Esophagus squamous epithelium (tissue), 5 donors: ENCODE results near the gene ASB7. TPM values are rescaled to one million over a fixed set of nuclear protein-coding genes. Genes with fewer than 3 reads are reported as not detected.

Experiments used
- DNase-seq: peaks from one replicate; lab custom pipeline; 2025; lab: John Stamatoyannopoulos, UW
- H3K27ac ChIP-seq, 4 donors: fragments of 200-600 bp; sonication (generic); one replicate each; pipeline ENCODE4 v1.5.1; 2016 to 2019; ENCODE audit warnings: mild to moderate bottlenecking in 1 of 4
- H3K27me3 ChIP-seq, 4 donors: fragments of 200-600 bp; sonication (generic); 1 replicate in 3 of 4; 2 replicates in 1 of 4; pipeline versions ENCODE4 v1.5.1 to v1.6.0; 2017 to 2021; ENCODE audit warnings: antibody characterized with exemption in 1 of 4
- H3K36me3 ChIP-seq, 3 donors: fragments of 200-600 bp; sonication (generic); one replicate each; pipeline ENCODE4 v1.5.1; 2016 to 2019
- H3K4me1 ChIP-seq, 3 donors: fragments of 200-600 bp; sonication (generic); one replicate each; pipeline ENCODE4 v1.5.1; 2017 to 2019
- H3K4me3 ChIP-seq, 4 donors: fragments of 200-600 bp; sonication (generic); 1 replicate in 3 of 4; 2 replicates in 1 of 4; pipeline ENCODE4 v1.5.1; 2016 to 2019; ENCODE audit warnings: mild to moderate bottlenecking in 2 of 4, moderate library complexity in 1 of 4
- H3K9me3 ChIP-seq, 3 donors: fragments of 200-600 bp; sonication (generic); one replicate each; pipeline ENCODE4 v1.5.1; 2016 to 2019
- POLR2A ChIP-seq, 4 donors: fragments of 450-650 bp; IDR thresholded peaks; one replicate each; pipeline ENCODE4 v1.6.1; 2017; ENCODE audit warnings: antibody characterized with exemption in 4 of 4, mild to moderate bottlenecking in 4 of 4, moderate library complexity in 3 of 4
- WGBS, 2 donors: methylation state at CpG; one replicate each; pipeline ENCODE4 v1.1.5; 2018; 5-methylcytosine and 5-hydroxymethylcytosine counted together
- intact Hi-C: fragments of 100-400 bp; cut with DNase I; formaldehyde crosslinking; loops from one replicate; pipeline ENCODE4 v1.15.0; 2022
- total RNA-seq, 4 donors: library from RNA; depleted of rRNA; stranded (reverse); fragments of >200 nt; gene quantifications; one replicate each; pipeline ENCODE4 v1.1.0, GENCODE V29; 2016
- TF ChIP-seq, protein P1 (sequence below), 6 experiments: fragments of 450-650 bp in 4 of 6; fragments of 200-600 bp in 2 of 6; sonication (generic) in 2 of 6; IDR thresholded peaks; one replicate each; pipeline ENCODE4 v1.5.1; 2016 to 2019; ENCODE audit warnings: antibody characterized with exemption in 6 of 6, mild to moderate bottlenecking in 4 of 6, moderate library complexity in 4 of 6
- donor health status: DM: yes; HTN: yes; CAD: no.

Gene ASB7
- total RNA-seq, 4 donors from 2014 or later: 9.7 to 12.3 (median 12.0) TPM

- Histone ChIP-seq H3K4me3 (peak overlapping the region; percentile 89 to 96 (median 94)), H3K4me1 (peaks cover 7 to 60% (median 33%) of the 10 kb centered on the region in 3 donors), H3K36me3 (peaks cover 0 to 31% (median 0%) of the 10 kb centered on the region in 3 donors), H3K27ac (peak overlapping the region; percentile 92 to 94 (median 93)), H3K27me3 (no peaks in the 10 kb centered on the region), H3K9me3 (no peaks in the 10 kb centered on the region)
- TF ChIP-seq, protein P1, sequence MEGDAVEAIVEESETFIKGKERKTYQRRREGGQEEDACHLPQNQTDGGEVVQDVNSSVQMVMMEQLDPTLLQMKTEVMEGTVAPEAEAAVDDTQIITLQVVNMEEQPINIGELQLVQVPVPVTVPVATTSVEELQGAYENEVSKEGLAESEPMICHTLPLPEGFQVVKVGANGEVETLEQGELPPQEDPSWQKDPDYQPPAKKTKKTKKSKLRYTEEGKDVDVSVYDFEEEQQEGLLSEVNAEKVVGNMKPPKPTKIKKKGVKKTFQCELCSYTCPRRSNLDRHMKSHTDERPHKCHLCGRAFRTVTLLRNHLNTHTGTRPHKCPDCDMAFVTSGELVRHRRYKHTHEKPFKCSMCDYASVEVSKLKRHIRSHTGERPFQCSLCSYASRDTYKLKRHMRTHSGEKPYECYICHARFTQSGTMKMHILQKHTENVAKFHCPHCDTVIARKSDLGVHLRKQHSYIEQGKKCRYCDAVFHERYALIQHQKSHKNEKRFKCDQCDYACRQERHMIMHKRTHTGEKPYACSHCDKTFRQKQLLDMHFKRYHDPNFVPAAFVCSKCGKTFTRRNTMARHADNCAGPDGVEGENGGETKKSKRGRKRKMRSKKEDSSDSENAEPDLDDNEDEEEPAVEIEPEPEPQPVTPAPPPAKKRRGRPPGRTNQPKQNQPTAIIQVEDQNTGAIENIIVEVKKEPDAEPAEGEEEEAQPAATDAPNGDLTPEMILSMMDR (IDR thresholded peaks at IDR 0.05): no peak
- no peak for TF ChIP-seq POLR2A (IDR thresholded peaks at IDR 0.05)
- intact Hi-C loops: no loop called here
- 0 to 3% methylated on average over 5 of the region's 16 CpGs for WGBS, 2 donors
- no peak for DNase-seq
These were observed 519 bp downstream of the ASB7 start for GRCh38 chr15:100602823-100603393.

DNA sequence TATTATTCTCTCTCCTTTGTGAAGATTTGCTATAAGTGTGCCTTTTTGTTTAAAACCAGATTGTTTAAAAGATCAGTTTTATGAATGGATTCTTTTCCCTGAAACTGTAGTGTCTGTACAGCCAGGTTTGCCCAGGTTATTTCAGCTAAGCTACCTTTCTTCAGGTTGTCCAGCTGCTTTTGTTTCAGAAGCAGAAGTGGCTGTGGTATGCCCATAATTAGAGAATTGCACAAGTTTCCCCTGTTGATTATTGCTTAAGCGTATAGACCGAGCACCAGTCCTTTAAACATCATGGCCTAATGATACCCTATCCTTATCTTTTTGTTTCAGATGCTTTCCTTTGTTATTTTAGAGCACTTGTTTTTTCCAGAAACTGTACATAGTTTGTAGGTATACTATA lies 10.2 kb downstream of the ASB7 start:
- Histone ChIP-seq H3K27ac (no peak overlapping the region), H3K27me3 (no peaks in the 10 kb centered on the region), H3K36me3 (peaks cover 0 to 99% (median 16%) of the 10 kb centered on the region in 3 donors), H3K4me3 (no peak overlapping the region), H3K4me1 (no peaks in the 10 kb centered on the region), H3K9me3 (no peaks in the 10 kb centered on the region)
- 88 to 93% methylated on average over 2 of the region's 2 CpGs for WGBS, 2 donors
- intact Hi-C loops: no loop called here
- no peak for TF ChIP-seq POLR2A (IDR thresholded peaks at IDR 0.05)
- TF ChIP-seq, protein P1 (IDR thresholded peaks at IDR 0.05): no peak
- no peak for DNase-seq

DNA sequence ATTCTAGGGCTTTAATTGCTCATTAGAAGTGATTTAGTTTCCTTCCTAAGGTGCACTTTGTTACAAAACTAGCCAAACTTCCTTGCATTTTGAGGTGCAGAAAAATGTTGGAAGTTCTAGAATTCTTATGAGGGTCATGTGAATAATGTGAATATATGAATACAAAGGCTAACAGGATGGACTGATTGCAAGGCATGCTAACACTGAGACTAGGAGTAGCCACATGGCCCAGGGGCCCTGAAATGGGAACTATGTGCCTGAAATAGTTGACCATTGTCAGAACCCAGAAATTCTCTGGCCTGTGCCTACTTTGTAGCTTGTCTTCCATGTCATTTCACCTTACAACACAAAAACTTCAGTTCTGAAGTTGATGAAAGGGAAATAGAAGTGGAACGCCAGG lies 10.8 kb downstream of the ASB7 start:
- 95 to 100% methylated on average over 1 of the region's 1 CpG for WGBS, 2 donors
- TF ChIP-seq POLR2A (IDR thresholded peaks at IDR 0.05): no peak
- intact Hi-C loops: no loop called here
- Histone ChIP-seq H3K27me3 (no peaks in the 10 kb centered on the region), H3K36me3 (peaks cover 0 to 99% (median 16%) of the 10 kb centered on the region in 3 donors), H3K4me3 (no peak overlapping the region), H3K27ac (no peak overlapping the region), H3K9me3 (no peaks in the 10 kb centered on the region), H3K4me1 (no peaks in the 10 kb centered on the region)
- DNase-seq: no peak

GRCh38 chr15:100614336-100614735 lies 11.9 kb downstream of the ASB7 start:
- no peak overlapping the region for H3K4me3 ChIP-seq
- H3K4me1 ChIP-seq: no peaks in the 10 kb centered on the region
- no peak for DNase-seq
- H3K9me3 ChIP-seq: no peaks in the 10 kb centered on the region
- intact Hi-C loops: no loop called here
- no peaks in the 10 kb centered on the region for H3K27me3 ChIP-seq
- no peak for TF ChIP-seq POLR2A (IDR thresholded peaks at IDR 0.05)
- TF ChIP-seq, protein P1 (IDR thresholded peaks at IDR 0.05): no peak
- no peak overlapping the region for H3K27ac ChIP-seq
- peaks cover 0 to 98% (median 24%) of the 10 kb centered on the region in 3 donors for H3K36me3 ChIP-seq
- 71 to 87% methylated on average over 2 of the region's 2 CpGs for WGBS, 2 donors

DNA sequence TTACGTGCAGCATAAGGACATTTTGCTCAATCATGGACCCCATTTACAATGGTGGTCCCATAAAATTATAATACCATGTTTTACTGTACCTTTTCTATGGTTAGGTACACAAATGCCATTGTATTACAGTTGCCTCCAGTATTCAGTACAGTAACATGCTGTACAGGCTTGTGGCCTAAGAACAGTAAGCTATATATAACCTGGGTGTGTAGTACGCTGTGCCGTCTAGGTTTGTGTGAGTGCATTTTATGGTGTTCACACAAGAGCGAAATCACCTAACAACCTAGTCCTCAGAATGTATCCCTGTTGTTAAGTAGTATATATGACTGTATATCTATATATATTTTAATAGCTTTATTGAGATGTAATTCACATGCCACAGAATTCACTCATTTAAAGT lies 12.5 kb downstream of the ASB7 start:
- no peak for DNase-seq
- TF ChIP-seq POLR2A (IDR thresholded peaks at IDR 0.05): no peak
- TF ChIP-seq, protein P1 (IDR thresholded peaks at IDR 0.05): no peak
- Histone ChIP-seq H3K9me3 (no peaks in the 10 kb centered on the region), H3K27me3 (no peaks in the 10 kb centered on the region), H3K36me3 (peaks cover 0 to 98% (median 24%) of the 10 kb centered on the region in 3 donors), H3K4me1 (no peaks in the 10 kb centered on the region), H3K4me3 (no peak overlapping the region), H3K27ac (no peak overlapping the region)
- intact Hi-C loops: no loop called here
- WGBS, 2 donors: 92 to 98% methylated on average over 4 of the region's 4 CpGs
